ENCODE results near the gene PLXNB1. TPM values are rescaled to one million over a fixed set of nuclear protein-coding genes. Genes with fewer than 3 reads are reported as not detected.

PLXNB1 gene
- total and polyA plus RNA-seq, 10 of the 15 experiments (the other 5 are each of a cell fraction or from before 2014, with no cell fraction given), result 0.18 to 15.1 (median 5.3) TPM

DNA sequence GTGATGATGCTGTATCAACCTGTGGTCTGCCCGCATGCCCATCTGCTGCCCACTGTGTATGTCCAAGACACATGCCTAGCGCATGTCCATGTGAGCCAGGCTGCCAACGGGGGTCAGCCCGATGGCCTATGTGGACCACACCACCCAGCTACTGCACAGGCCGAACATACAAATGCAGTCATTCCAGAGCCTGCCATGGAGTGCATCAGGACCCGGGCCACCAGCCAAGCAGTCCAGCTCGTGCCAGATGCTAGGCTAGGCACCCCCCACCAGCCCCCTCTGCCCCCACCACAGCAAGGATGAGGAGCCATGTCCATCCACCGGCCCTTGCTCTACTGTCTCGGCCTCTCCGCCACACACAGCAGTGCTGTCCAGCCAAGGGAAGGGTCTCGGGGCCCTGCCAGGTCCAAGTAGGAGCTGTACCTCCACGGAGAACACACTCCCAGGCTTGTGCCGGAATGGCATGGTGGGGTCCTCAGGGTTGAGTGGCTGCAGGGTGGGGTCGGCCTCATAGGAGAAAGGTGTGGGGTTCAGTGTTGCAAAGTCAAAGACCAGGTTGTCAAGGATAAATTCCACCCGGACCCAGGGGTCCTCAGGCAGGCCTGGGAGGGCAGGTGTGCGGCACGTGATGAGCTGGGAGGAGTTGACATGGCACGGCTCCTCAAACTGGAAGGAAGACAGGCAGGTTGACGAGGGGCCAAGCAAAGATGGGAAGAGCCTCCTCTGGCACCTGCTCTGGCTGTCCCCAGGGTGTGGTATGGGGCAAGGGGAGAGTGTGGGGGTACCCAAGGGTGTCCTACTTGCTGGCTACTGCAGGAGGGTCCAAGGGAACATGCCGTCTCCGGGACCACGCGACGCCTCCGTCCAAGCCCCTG lies 15.3 kb downstream of the PLXNB1 start:
- no peaks in the 10 kb centered on the region for H4K20me1 ChIP-seq (ENCODE audit: control insufficient read depth, insufficient read depth)
- no peak overlapping the region for H3K27ac ChIP-seq (ENCODE audit: control insufficient read depth, insufficient read depth)
- RAD21 ChIA-PET (ENCODE audit: unreplicated experiment), result interaction anchor here (3.8 kb wide), 1 partner anchor 21 kb away, joined by 15 read pairs; no protein-coding TSS in a partner anchor
- no peak for FAIRE-seq
- no peak overlapping the region for H3K9ac ChIP-seq (ENCODE audit: control insufficient read depth, insufficient read depth, low read length)
- no peak overlapping the region for H3K4me3 ChIP-seq
- H3K27me3 ChIP-seq (replicated peaks in 1 of 2; ENCODE audit: control insufficient read depth in 2 of 2, insufficient read depth in 2 of 2, low read length in 1 of 2), result no peaks in the 10 kb centered on the region
- H3K4me2 ChIP-seq (ENCODE audit: control insufficient read depth, insufficient read depth), result no peak overlapping the region
- POLR2A ChIA-PET, result interaction anchor here (0.7 kb wide), 1 partner anchor 154 kb away, joined by 4 read pairs; no protein-coding TSS in a partner anchor
- SMC1A ChIA-PET (ENCODE audit: uncharacterized antibody, unreplicated experiment), result interaction anchor here (0.9 to 1.7 kb wide), 2 partner anchors 14 to 21 kb away, joined by 3 to 5 read pairs; no protein-coding TSS in a partner anchor
- H3K4me1 ChIP-seq (ENCODE audit: control insufficient read depth, insufficient read depth, low read length), result no peaks in the 10 kb centered on the region
- BruUV-seq (replicated peaks), result no TSS peak
- TF ChIP-seq EP300 (IDR thresholded peaks at IDR 0.05; ENCODE audit: borderline replicate concordance in 1 of 2, control insufficient read depth in 1 of 2, low read depth in 2 of 2, low read length in 2 of 2) (no peak), SIN3A (IDR thresholded peaks at IDR 0.05; ENCODE audit: low read depth, low read length) (no peak), CBFB (IDR thresholded peaks at IDR 0.05; ENCODE audit: low read depth) (no peak), RELA (IDR thresholded peaks at IDR 0.05; ENCODE audit: borderline replicate concordance, partially characterized antibody) (no peak), PML (IDR thresholded peaks at IDR 0.05; ENCODE audit: low read length) (no peak), CEBPB (IDR thresholded peaks at IDR 0.05; ENCODE audit: borderline replicate concordance in 1 of 2, low read depth in 2 of 2, low read length in 2 of 2) (no peak), ETV6 (conservative IDR thresholded peaks at IDR 0.05 in 1 of 2, IDR thresholded peaks at IDR 0.05 in 1 of 2; ENCODE audit: borderline replicate concordance in 1 of 2, low read depth in 1 of 2) (no peak), JUND (IDR thresholded peaks at IDR 0.05; ENCODE audit: low read depth, low read length) (no peak), MTA3 (IDR thresholded peaks at IDR 0.05; ENCODE audit: borderline replicate concordance, low read length) (no peak), ZBTB33 (IDR thresholded peaks at IDR 0.05) (no peak), KAT2A (conservative IDR thresholded peaks at IDR 0.05; ENCODE audit: control insufficient read depth, low read depth, low read length) (no peak)
- TF ChIP-seq, protein P1, sequence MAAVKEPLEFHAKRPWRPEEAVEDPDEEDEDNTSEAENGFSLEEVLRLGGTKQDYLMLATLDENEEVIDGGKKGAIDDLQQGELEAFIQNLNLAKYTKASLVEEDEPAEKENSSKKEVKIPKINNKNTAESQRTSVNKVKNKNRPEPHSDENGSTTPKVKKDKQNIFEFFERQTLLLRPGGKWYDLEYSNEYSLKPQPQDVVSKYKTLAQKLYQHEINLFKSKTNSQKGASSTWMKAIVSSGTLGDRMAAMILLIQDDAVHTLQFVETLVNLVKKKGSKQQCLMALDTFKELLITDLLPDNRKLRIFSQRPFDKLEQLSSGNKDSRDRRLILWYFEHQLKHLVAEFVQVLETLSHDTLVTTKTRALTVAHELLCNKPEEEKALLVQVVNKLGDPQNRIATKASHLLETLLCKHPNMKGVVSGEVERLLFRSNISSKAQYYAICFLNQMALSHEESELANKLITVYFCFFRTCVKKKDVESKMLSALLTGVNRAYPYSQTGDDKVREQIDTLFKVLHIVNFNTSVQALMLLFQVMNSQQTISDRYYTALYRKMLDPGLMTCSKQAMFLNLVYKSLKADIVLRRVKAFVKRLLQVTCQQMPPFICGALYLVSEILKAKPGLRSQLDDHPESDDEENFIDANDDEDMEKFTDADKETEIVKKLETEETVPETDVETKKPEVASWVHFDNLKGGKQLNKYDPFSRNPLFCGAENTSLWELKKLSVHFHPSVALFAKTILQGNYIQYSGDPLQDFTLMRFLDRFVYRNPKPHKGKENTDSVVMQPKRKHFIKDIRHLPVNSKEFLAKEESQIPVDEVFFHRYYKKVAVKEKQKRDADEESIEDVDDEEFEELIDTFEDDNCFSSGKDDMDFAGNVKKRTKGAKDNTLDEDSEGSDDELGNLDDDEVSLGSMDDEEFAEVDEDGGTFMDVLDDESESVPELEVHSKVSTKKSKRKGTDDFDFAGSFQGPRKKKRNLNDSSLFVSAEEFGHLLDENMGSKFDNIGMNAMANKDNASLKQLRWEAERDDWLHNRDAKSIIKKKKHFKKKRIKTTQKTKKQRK (IDR thresholded peaks at IDR 0.05; ENCODE audit: low read depth, low read length), result no peak
- TF ChIP-seq, protein P2, sequence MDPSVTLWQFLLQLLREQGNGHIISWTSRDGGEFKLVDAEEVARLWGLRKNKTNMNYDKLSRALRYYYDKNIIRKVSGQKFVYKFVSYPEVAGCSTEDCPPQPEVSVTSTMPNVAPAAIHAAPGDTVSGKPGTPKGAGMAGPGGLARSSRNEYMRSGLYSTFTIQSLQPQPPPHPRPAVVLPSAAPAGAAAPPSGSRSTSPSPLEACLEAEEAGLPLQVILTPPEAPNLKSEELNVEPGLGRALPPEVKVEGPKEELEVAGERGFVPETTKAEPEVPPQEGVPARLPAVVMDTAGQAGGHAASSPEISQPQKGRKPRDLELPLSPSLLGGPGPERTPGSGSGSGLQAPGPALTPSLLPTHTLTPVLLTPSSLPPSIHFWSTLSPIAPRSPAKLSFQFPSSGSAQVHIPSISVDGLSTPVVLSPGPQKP (IDR thresholded peaks at IDR 0.05; ENCODE audit: low read depth, low read length), result no peak
- no peaks in the 10 kb centered on the region for H3K9me3 ChIP-seq (replicated peaks; ENCODE audit: control insufficient read depth, insufficient read depth, low read length)
- no peaks in the 10 kb centered on the region for H3K79me2 ChIP-seq (ENCODE audit: control insufficient read depth, insufficient read depth, low read length)
- intact Hi-C loops (cut with micrococcal nuclease; ENCODE audit: unreplicated experiment) (no loop called here), in situ Hi-C loops (cut with MboI) (no loop called here)
- ATAC-seq, result no peak
- no peaks in the 10 kb centered on the region for H3K36me3 ChIP-seq (ENCODE audit: control insufficient read depth in 2 of 2, insufficient read depth in 2 of 2, low read length in 1 of 2)
- CTCF ChIA-PET, result interaction anchor here (0.7 to 22.0 kb wide), 6 partner anchors 12 to 334 kb away, joined by 3 to 757 read pairs (median 3); partner anchors contain the start of genes CCDC51 and TMA7
- 42% methylated on average over 23 of the region's 25 CpGs for WGBS (ENCODE audit: insufficient coverage, insufficient replicate concordance, low lambda C conversion rate, missing lambda C conversion rate)
- DNase-seq (ENCODE audit: low read depth, low spot score), result no peak
- no peak overlapping the region for H2AFZ ChIP-seq (ENCODE audit: control insufficient read depth, low read depth, low read length)
